Endothelial cell of umbilical vein (primary cell): ENCODE data around the gene KRT77. TPM values are rescaled to one million over a fixed set of nuclear protein-coding genes. Genes with fewer than 3 reads are reported as not detected.

ENCODE experiments used
- BruUV-seq: library from RNA; stranded (reverse); fragments of 400-500 nt; replicated peaks from 2 replicates; lab custom pipeline; 2021; lab: Mats Ljungman, UMichigan
- CTCF ChIA-PET: fragments of 300-600, 350-600 bp; sonication (Branson Sonifier 250); formaldehyde crosslinking; loops from one replicate; lab custom pipeline; 2021; ENCODE audit warnings: antibody characterized with exemption, inconsistent platforms; lab: Charles Lee
- POLR2A ChIA-PET: fragments of 300-600, 350-600 bp; sonication (Branson Sonifier 250); formaldehyde crosslinking; loops from one replicate; lab custom pipeline; 2021; ENCODE audit warnings: antibody characterized with exemption, inconsistent platforms; lab: Charles Lee
- DNase-seq: peaks from one replicate; pipeline ENCODE4 v3.0.0-alpha.2; 2011; ENCODE audit warnings: low read depth, low spot score
- FAIRE-seq: peaks from 2 replicates; lab custom pipeline; 2011; peaks lifted over from hg19 to GRCh38; lab: Jason Lieb, UNC
- H2AFZ ChIP-seq: 2 replicates; pipeline ENCODE4 v1.6.0; 2012; ENCODE audit warnings: low read depth, low read length, control low read depth, inconsistent platforms
- H3K27ac ChIP-seq: 2 replicates; pipeline ENCODE4 v1.5.1; 2011; ENCODE audit warnings: low read depth, mild to moderate bottlenecking, control low read depth, low read length, moderate library complexity; ENCODE audit not compliant: insufficient read depth
- H3K27me3 ChIP-seq, 2 experiments: 2 replicates each; pipeline versions ENCODE4 v1.6.0 to v1.6.1; 2011; ENCODE audit warnings: low read length in 2 of 2, mixed read lengths in 1 of 2; ENCODE audit not compliant: control insufficient read depth in 2 of 2, insufficient read depth in 2 of 2
- H3K36me3 ChIP-seq, 2 experiments: 2 replicates in 1 of 2; 3 replicates in 1 of 2; pipeline ENCODE4 v1.5.1; 2011; ENCODE audit warnings: low read length in 2 of 2, mild to moderate bottlenecking in 1 of 2, moderate library complexity in 1 of 2; ENCODE audit not compliant: control insufficient read depth in 2 of 2, insufficient read depth in 2 of 2; ENCODE audit errors: extremely low read depth in 1 of 2
- H3K4me1 ChIP-seq: 3 replicates; pipeline ENCODE4 v1.5.1; 2011; ENCODE audit warnings: mild to moderate bottlenecking, low read length; ENCODE audit not compliant: control insufficient read depth, insufficient read depth; ENCODE audit errors: extremely low read depth
- H3K4me2 ChIP-seq: 2 replicates; pipeline ENCODE4 v1.6.1; 2011; ENCODE audit warnings: low read length, control low read depth, mixed read lengths; ENCODE audit not compliant: insufficient read depth
- H3K4me3 ChIP-seq, 3 experiments: fragments of 200-600 bp in 1 of 3; sonication (generic), shearing (Covaris generic) in 1 of 3; replicated peaks in 1 of 3; 2 replicates each; pipeline ENCODE4 v1.5.1; 2011 to 2016; ENCODE audit warnings: control low read depth in 3 of 3, low read length in 3 of 3, mild to moderate bottlenecking in 2 of 3, inconsistent platforms in 1 of 3, low read depth in 1 of 3, moderate library complexity in 1 of 3; ENCODE audit not compliant: insufficient read depth in 1 of 3
- H3K79me2 ChIP-seq: 2 replicates; pipeline ENCODE4 v1.6.0; 2012; ENCODE audit warnings: low read length, inconsistent platforms; ENCODE audit not compliant: control insufficient read depth, insufficient read depth
- H3K9ac ChIP-seq: replicated peaks from 2 replicates; pipeline ENCODE3; 2011; ENCODE audit warnings: low read length, control low read depth; ENCODE audit not compliant: insufficient read depth; ENCODE audit errors: extremely low read depth
- H3K9me1 ChIP-seq: replicated peaks from 3 replicates; pipeline ENCODE4 v1.6.0; 2011; ENCODE audit warnings: mild to moderate bottlenecking, low read length; ENCODE audit not compliant: control insufficient read depth, insufficient read depth; ENCODE audit errors: extremely low read depth
- H3K9me3 ChIP-seq: replicated peaks from 2 replicates; pipeline ENCODE4 v1.5.1; 2012; ENCODE audit warnings: low read length, inconsistent platforms; ENCODE audit not compliant: control insufficient read depth, insufficient read depth
- H4K20me1 ChIP-seq: replicated peaks from 2 replicates; pipeline ENCODE3; 2011; ENCODE audit warnings: mild to moderate bottlenecking, low read length; ENCODE audit not compliant: control insufficient read depth, insufficient read depth; ENCODE audit errors: extremely low read depth
- CTCF ChIP-seq, 2 donors: IDR thresholded peaks; 1 replicate in 1 of 2; 2 replicates in 1 of 2; pipeline ENCODE4 v1.5.1; 2011; ENCODE audit warnings: low read length in 2 of 2, mild to moderate bottlenecking in 2 of 2, moderate library complexity in 2 of 2, control low read depth in 1 of 2, inconsistent platforms in 1 of 2, low read depth in 1 of 2; ENCODE audit not compliant: insufficient read depth in 1 of 2; ENCODE audit errors: extremely low read depth in 1 of 2
- EZH2 ChIP-seq: IDR thresholded peaks from 2 replicates; pipeline ENCODE4 v1.6.1; 2012; ENCODE audit warnings: borderline replicate concordance, low read depth, mild to moderate bottlenecking, moderate library complexity, low read length, inconsistent platforms; ENCODE audit not compliant: severe bottlenecking
- FOS ChIP-seq: IDR thresholded peaks from 2 replicates; pipeline ENCODE4 v1.6.1; 2011; ENCODE audit warnings: mild to moderate bottlenecking, low read length, moderate library complexity, borderline replicate concordance; ENCODE audit not compliant: insufficient read depth
- GATA2 ChIP-seq: IDR thresholded peaks from 2 replicates; pipeline ENCODE4 v1.7.0; 2011; ENCODE audit warnings: low read depth, mild to moderate bottlenecking, moderate library complexity, mixed read lengths, low read length; ENCODE audit not compliant: insufficient read length, insufficient read depth
- MAX ChIP-seq: IDR thresholded peaks from 2 replicates; pipeline ENCODE4 v1.6.1; 2011; ENCODE audit not compliant: insufficient read depth, insufficient read length
- POLR2A ChIP-seq: IDR thresholded peaks from 2 replicates; pipeline ENCODE4 v1.6.1; 2012; ENCODE audit warnings: low read depth, mild to moderate bottlenecking, control low read depth, low read length
- POLR2AphosphoS5 ChIP-seq: IDR thresholded peaks from 2 replicates; pipeline ENCODE4 v1.6.1; 2012; ENCODE audit warnings: low read depth, mild to moderate bottlenecking, control low read depth, low read length, moderate library complexity; ENCODE audit not compliant: insufficient read depth
- dilution Hi-C: fragments of 300-500 bp; cut with MboI; formaldehyde crosslinking; loops from one replicate; pipeline ENCODE4 v1.15.0; 2019; ENCODE audit warnings: low sequenced_read_pairs; ENCODE audit not compliant: extremely low pct_ligation_motif_present
- intact Hi-C: fragments of 100-400 bp; cut with micrococcal nuclease; formaldehyde crosslinking; loops from one replicate; pipeline ENCODE4 v1.10.0; 2022
- polyA plus RNA-seq, 4 experiments: library from polyadenylated mRNA; depleted of rRNA in 3 of 4; stranded (reverse) in 3 of 4; unstranded in 1 of 4; fragments of >200 nt; gene quantifications; 2 replicates each; pipeline versions ENCODE4 v1.2.1 to v1.2.3, GENCODE V29; 2011 to 2012; ENCODE audit warnings: missing spikeins in 1 of 4
- total RNA-seq: library from RNA; stranded (reverse); gene quantifications from 2 replicates; pipeline ENCODE4 v1.2.3, GENCODE V29; 2021

Gene KRT77
- total and polyA plus RNA-seq, 2 donors (not counting 3 experiments of a cell fraction or from before 2014, with no cell fraction given) = not detected

- intact Hi-C loops = no loop called here
- H3K9me3 ChIP-seq = no peaks in the 10 kb centered on the region
- CTCF ChIA-PET = no interaction called here
- no peak overlapping the region for H3K4me2 ChIP-seq
- H3K4me1 ChIP-seq = no peaks in the 10 kb centered on the region
- no peaks in the 10 kb centered on the region for H3K79me2 ChIP-seq
- H3K4me3 ChIP-seq = no peak overlapping the region
- no peaks in the 10 kb centered on the region for H3K9me1 ChIP-seq
- dilution Hi-C loops = no loop called here
- H3K36me3 ChIP-seq = no peaks in the 10 kb centered on the region
- peaks cover 0 to 3% of the 10 kb centered on the region in 2 experiments for H3K27me3 ChIP-seq
- no peak overlapping the region for H2AFZ ChIP-seq
- DNase-seq (no peak), FAIRE-seq (no peak)
- no peak overlapping the region for H3K9ac ChIP-seq
- no peak overlapping the region for H3K27ac ChIP-seq
- no TSS peak for BruUV-seq
- TF ChIP-seq CTCF (IDR thresholded peaks at IDR 0.05; ENCODE audit: extremely low read depth in 1 of 2, insufficient read depth in 1 of 2, low read depth in 1 of 2, low read length in 2 of 2) = no peak
- TF ChIP-seq POLR2AphosphoS5 = no peak
- TF ChIP-seq POLR2A = no peak
- no peak for TF ChIP-seq EZH2
- no peak for TF ChIP-seq FOS
- no peak for TF ChIP-seq MAX
- no peak for TF ChIP-seq GATA2
- POLR2A ChIA-PET = no interaction called here
- H4K20me1 ChIP-seq = no peaks in the 10 kb centered on the region
Measured at GRCh38 chr12:52667931-52668330, 35.4 kb downstream of the KRT77 start.
